Erythroblast (primary cell): ENCODE results near the gene DDI2.

Source experiments
- GATA1 ChIP-seq: IDR thresholded peaks from 2 replicates; pipeline ENCODE4 v1.6.1; 2011; ENCODE audit warnings: low read depth, mild to moderate bottlenecking, control low read depth, low read length, moderate library complexity
- POLR2A ChIP-seq: IDR thresholded peaks from 2 replicates; pipeline ENCODE4 v1.6.1; 2011; ENCODE audit warnings: mild to moderate bottlenecking, low read length

- no peak for TF ChIP-seq POLR2A
- no peak for TF ChIP-seq GATA1
These were observed 54.2 kb downstream of the DDI2 start for GRCh38 chr1:15671430-15671829.
